DMS79 (cell line): ENCODE results near the gene ZNF316.

Experiments
- DNase-seq: peaks from one replicate; lab custom pipeline; 2025; lab: John Stamatoyannopoulos, UW

The ZNF316 gene

DNA sequence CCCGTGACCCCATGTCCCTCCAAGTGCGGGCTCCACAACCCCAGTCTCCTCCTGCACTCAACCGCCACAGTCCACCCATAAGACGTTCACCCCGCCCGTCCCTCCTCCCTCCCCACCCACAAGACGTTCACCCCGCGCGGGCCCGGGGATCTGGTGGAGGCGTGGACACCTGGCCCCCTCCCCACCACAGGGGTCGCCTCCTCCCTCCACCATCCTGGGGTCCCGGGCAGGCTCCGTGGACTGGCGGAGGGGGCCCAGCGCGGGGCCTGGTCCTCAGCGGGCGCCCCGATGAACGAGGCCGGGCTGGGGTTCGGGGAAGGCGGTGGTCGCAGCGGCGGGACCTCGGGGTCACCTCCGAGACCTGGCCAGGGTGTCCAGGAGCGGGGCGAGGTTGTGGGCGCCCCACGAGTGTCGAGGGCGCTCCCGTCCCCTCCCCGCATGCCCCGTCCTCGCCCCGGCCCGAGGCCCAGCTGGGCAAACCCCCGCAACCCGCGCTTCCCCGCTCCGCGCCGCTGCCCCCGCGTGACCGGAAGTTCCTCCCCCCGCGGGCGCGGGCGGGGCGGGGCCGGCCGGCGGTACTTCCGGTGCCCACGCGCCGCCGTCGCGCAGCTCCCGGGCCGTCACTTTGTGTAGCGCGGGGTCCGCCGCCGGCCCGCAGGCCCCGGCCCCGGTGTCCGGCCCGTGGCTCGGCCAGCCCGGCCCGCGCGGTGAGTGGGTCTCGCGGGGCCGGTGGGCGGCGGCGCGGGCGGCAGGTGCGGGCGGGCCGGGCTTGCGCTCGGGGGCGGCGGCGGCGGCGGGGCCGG lies at the start of gene ZNF316:
ZNF316 (plus strand) TSS at position 578 of the 803 bp plus-strand sequence. CDS start 5,092 bp downstream, outside the sequence.
- no peak for DNase-seq

DNA sequence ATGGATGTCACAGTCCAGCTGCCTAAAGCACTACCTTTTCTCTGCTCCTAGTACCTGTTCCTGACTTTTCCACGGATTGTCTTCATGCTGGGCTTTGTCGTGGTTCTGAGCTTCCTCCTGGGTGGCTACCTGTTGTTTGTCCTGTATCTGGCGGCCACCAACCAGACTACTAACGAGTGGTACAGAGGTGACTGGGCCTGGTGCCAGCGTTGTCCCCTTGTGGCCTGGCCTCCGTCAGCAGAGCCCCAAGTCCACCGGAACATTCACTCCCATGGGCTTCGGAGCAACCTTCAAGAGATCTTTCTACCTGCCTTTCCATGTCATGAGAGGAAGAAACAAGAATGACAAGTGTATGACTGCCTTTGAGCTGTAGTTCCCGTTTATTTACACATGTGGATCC lies 48.6 kb upstream of the ZNF316 start:
- no peak for DNase-seq

DNA sequence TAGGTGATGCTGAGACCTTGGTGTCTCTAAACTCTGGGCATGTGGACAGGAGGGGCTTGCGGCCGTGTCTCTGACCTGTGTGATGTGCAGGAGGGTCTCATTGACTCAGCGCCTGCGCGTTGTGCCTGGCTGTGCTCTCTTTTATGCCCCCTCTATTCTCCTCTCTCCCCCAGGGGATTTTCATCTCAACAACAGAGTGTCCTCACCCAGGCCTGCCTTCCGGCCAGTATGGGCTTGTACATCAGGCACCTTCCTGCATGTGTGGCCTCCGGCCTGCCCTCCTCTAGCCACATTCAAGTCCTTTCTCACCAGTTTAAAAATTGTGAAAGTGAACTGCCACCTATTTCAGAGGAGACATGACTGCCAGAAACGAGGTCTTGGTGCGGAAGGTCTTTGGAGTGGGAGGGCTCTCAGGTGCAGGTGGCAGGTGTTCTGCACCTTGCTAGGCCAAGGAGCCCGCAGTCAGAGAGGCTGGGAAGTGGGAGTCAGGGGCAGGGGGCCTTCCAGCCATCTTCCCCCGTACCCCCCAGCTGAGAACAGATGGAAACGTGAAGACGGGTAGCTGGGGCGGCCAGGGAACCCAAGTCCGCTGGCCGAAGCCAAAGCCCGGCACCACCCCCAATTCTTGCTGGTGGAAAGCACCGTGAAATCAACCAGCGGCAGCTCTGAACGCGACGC lies 47.8 kb upstream of the ZNF316 start:
- no peak for DNase-seq

DNA sequence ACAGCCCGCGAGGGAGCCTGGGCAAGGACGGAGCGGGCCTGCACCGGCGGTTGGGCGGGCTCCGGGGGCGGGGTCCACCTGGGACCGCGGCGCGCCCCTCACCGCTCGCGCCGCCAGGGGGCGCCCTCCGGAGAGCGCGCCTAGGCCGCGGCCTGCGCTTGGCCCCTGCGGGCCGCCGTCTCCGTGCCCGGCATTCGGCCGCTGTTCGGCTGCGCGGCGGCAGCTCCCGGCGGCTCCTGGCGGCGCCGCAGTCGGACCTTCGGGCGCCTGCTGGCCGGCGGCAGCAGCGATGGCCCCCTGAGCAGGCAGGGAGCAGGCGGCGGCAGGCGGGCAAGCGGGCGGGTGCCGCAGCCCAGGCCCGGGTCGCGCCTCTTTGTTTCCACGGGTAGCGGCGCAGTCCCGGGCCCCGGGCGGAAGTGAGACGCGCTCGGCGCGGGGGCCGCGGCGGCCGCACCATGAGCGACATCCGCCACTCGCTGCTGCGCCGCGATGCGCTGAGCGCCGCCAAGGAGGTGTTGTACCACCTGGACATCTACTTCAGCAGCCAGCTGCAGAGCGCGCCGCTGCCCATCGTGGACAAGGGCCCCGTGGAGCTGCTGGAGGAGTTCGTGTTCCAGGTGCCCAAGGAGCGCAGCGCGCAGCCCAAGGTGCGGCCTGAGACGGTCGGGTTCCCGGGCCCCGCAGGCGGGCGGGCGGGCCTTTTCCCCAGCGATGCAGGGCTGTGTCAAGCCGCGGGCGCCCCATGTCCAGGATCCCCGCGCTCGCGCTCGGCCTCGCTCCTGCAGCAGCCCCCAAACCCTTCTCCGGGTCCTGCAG lies 47.1 kb upstream of the ZNF316 start, which contains the start of gene INTS15:
INTS15 (plus strand) TSS at position 193 of the 816 bp plus-strand sequence; CDS start at position 456, 263 bp downstream.
- peak; percentile 30 for DNase-seq

DNA sequence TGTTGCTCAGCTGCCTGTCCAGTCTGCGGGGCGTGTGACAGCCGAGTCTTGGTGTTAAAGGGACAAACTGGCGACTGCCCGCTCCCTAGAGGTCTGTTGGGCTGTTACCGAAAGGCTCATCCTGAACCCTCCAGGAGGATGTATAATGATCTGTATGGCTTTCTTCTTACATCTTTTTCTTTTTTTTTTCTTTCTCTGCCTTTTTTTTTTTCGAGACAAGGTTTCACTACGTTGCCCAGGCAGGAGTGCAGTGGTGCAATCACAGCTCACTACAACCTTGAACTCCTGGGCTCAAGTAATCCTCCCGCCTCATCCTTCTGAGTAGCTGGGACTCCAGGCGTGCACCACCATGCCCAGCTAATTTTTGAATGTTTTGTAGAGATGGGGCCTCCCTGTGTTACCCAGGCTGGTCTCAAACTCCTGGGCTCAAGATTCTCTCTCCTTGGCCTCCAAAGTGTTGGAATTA lies 46.4 kb upstream of the ZNF316 start:
- DNase-seq: no peak

DNA sequence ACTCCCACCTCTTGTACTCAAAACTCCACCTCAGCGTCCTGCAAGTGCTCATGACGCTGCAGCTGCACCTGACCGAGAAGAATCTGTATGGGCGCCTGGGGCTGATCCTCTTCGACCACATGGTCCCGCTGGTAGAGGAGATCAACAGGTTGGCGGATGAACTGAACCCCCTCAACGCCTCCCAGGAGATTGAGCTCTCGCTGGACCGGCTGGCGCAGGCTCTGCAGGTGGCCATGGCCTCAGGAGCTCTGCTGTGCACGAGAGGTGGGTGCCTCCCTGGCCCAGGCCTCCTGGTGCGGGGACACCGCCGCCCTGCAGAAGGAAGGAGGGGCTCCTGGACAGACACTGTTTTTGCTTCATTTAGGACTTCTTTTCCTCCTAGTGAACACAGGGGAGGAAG lies 37.0 kb upstream of the ZNF316 start:
- DNase-seq: no peak

DNA sequence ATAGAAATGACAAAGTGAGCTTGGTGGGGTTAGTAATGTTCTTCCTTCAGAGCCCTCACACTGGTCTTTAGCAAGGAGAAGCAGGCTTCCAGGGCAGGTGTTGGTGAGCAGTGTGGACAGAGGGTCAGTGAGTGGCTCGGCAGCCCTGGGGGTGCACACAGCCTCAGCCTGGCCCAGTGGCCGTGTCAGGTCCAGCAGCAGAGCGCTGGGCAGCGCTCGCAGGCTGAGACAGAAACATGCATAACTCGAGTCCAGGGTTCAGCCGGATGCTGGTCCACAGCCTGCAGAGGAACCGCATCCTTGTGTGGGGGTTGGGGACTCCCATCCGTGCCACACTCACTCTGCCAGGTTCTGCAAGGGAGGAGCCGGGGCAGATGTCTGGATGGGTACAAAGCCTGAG lies 32.7 kb upstream of the ZNF316 start:
- DNase-seq: no peak

DNA sequence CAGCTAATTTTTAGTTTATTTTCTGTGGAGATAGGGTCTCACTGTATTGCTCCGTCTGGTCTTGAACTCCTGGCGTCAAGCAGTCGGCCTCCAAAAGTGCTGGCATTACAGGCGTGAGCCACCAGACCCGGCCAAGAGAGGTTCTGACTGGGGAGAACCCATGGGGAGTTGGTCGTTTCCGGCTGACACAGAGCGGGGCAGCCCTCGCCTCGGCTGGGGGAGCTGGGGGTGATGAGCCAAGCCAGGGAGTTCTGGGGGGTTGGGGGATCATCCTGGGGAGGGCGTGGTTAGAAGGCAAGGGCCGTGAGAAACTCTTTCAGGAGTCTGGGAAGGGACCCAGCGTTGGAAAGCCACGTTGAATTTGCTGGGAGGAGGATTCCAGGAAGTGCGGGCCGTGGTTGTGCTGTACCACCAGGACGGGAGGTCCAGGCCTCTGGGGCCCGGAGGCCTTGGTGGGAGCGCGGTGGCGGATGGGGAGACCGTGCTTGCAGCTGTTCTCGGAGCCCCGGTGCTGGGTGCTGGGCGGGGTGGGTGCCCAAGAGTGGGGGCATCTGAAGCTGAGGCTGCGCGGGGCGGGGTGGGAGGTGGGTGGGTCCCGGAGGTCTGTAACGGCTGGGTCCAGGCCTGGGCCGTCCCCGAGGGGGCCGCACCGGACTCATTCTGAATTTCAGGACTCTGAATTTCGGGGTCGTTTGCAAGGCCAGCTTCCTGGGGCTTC lies 30.1 kb upstream of the ZNF316 start:
- DNase-seq: no peak

DNA sequence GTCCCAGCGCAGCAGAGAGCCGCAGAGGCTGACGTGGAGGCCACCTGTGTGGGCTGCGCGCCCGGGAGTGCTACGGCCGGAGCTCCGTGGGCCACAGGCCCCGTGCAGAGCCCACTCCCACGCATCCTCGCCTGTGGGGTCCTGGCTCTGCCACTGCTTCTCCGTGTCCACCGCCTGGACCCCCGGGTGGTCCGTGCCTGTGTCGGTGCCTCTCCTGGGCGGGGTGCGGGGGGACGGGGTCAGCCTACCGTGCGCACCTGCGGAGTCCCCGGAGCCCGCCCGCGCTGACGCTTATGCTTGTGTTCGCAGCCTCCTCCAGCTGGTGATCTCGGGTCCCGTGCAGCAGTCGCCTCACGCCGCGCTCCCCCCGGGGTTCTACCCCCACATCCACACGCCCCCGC lies 29.5 kb upstream of the ZNF316 start:
- DNase-seq: no peak

DNA sequence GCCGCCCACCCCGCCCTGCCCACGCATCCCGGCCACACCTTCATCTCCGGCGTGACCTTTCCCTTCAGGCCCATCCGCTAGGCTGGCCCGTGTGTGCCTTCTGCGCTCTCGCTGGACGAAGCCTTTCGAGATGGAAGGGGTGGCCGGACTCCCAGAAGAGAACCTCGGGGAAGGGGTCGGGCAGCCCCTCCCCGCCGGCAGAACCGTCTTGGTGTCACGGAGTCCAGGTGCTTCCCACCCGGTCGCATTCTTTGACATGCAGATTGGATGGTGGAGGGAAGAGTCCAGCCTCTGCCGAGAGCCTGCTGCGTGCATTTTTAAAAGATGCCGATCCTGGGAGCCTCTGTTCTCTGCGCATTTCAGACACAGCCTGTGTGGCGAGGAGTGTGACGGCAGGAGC lies 29.0 kb upstream of the ZNF316 start:
- DNase-seq: no peak

DNA sequence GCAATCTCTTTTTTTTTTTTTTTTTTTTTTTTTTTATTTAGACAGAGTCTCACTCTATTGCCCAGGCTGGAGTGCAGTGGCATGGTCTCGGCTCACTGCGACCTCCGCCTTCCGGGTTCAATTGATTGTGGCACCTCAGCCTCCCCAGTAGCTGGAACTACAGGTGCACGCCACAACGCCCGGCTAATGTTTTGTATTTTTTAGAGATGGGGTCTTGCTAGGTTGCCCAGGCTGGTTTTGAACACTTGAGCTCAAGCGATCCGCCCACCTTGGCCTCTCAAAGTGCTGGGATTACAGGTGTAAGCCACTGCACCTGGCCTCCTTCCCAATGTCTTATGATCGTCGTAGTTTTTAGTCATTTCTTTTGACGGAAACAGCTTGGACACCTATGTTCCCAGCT lies 28.3 kb upstream of the ZNF316 start:
- DNase-seq: no peak

DNA sequence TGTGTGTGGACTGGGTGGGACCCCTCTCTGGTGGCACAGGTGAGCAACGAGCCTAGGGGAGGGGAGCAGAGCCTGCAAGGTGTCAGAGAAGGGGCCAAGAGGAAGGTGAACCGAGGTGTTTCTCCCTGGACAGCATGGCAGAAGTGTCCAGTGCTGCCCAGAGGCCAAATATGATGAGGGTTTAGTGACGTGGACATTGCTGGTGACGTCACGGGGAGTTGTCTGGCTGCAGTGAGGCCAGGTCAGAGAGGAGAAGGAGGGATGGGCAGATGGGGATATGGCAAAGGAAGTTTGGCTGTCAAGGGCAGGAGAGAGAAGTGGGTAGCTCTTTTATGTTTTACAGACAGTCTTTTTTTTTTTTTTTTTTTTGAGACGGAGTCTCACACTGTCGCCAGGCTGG lies 24.3 kb upstream of the ZNF316 start:
- DNase-seq: no peak

DNA sequence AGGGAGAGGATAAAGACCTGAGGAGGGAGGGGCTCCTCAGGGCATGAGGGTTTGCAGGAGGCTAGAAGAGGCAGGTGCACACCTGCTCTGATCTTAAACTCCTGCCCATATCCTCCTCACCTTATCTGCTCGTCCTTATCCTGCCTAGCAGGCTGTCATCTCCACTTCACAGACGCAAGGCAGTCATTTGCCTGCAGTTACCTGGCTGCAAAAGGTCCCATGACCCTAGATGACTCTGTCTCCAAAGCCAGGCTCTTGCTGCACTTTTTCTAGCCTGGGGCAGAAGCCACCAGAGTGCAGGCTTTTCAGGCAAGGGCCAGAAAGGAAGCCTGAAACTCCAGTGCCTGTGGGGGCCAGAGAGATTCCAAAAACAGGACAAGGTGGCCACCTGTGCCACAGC lies 23.4 kb upstream of the ZNF316 start:
- no peak for DNase-seq

DNA sequence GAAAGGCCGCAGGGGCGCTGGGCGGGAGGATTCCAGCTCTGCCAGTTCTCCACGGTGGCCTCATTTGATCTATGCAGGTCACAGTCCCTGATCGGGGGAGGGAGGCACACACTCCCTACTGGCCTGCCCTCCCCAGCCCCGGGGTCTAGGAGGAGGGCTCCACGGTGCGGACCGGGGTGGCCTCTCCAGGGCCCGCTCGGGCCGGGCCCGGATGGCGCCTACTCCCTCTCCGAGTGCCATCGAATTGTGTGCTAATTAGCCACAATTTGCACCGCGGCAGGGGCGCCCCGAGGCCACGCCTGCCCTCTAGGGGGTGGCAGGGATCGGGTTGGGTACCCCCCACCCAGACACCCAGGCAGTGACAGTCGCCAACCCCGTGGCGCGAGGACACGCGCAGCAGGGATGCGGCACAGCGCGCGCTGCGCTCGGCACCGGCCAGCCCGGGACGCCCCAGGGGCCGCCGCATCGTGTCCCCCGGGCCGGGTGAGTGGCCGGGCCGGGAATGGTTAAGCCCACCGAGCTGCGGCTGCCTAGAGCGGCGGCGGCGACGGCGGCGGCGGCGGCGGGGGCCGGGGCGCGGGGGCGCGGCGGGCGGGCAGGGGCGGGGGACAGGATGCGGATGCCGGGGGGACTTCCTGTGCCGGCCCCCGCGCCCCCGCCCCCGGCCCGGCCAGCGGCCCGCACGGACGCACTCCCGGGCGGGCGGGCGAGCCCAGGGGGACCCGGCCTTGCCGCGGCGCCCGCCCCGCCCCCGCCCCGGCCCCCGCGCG lies 22.0 kb upstream of the ZNF316 start, which contains the start of gene ZNF853:
ZNF853 (plus strand) TSS at position 658 of the 770 bp plus-strand sequence. CDS start 565 bp downstream, outside the sequence.
- DNase-seq: peak; percentile 10

DNA sequence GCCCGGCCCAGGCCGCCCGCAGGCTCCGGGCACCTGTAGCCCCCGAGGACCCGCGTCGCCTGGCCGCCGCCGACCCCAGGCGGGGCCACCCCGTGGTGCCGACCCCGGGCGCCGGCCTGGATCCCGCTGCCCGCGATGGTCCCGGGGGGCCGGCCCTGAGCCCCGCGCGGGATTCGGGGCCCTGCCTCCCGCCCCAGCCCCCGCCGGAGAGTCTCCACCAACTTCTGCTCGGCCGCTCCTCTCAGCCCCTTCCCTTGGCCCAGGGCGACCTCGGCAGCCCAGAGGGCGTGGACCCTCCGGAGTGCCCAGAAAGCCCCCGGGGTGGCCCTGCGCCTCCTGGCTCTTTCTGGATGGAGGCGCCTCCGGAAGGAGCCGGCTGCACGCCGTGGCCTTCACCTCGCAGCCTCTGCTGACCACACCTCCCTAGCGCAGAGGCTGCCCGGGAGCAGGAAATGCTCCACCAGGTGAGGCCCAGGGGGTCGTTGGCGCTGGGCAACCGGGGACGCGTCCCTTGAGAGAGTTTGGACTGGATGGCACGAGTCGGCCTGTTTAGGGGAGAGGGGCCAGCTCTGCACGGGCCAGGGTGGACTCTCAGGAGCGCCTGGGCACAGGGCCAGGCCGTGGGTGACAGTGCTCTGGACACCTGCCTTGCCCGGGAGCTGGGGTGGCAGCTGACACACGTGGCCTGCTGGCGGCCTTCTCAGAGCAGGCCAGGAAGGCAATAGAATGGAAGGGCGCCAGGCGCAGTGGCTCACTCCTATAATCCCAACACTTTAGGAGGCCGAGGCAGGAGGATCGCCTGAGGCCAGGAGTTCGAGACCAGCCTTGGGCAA lies 21.2 kb upstream of the ZNF316 start:
- peak; percentile 6 for DNase-seq

DNA sequence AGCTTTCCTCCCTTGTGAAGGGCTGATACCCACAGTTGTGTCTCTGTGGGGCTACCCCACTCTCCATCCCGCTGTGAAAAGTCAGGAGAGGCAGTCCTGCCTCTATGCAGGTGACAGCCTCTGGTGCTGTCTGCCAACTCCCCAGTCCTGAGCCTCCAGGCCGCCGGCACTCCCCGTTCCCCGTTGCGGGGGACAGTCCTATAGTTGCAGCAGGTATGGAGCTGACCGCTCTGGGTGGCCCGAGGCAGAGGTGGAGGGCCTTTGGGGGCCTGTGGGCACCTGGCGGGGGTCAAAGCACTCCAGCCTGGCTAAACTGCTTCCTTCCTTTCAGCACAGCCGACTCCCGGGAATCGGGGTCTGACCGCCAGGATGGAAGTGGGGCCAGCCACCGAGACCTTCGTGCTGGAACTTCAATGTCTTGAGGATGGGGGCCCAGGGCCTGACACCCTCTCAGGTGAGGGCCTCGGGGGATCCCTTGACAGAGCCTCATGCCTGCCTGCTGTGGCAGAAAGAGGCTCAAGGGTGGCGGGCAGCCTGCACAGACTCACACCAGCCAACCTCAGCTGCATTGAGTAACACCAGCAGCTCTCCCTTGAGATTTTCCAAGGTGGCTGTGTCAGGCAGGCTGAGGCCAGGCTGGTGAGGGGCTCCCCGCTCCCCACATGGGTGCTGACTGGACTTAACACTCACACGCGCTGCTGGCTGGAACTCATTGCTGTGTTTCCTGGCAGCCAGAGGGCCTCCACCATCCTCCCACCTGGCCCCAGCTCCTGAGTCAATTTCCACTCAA lies 20.1 kb upstream of the ZNF316 start:
- DNase-seq: no peak

DNA sequence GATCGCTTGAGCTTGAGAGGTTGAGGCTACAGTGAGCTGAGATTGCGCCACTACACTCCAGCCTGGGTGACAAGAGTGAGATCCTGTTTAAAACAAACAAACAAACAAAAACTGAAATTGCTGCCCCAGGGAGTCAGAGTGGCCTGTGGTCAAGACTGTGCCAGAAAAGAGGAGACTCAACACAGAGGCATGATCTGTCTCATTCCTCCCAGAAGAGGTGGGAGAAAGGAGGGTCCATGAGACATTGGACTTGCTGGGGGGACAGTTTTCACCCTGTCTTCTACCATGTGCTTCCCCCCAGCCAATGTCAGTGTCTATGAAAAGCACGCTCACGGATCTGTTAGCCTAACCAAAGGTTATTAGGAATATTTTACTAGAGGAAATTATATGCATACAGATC lies 18.5 kb upstream of the ZNF316 start:
- no peak for DNase-seq

DNA sequence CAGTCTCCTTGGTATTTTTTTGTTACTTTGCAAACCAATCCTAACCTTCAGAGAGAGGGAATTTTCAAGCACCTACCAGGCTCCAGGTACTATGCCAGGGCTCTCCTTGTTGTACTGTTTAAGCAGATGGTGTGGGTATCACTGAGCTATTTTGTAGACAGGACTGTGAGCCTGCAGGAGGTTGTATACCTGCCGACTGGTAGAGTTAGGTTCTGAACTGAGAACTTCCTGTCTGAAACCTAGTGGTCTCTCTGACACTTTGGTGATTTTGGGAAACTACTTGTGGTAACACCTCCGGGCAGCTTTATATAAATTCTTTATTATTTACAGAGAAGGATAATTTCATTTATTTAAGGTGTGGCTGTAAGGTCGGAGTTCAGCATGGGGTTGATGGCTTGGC lies 17.2 kb upstream of the ZNF316 start:
- DNase-seq: no peak
